GM20431 (cell line): ENCODE measurements around the gene ATP1B3.

ENCODE experiments used
- in situ Hi-C: fragments of 300-500 bp; cut with MseI, MboI; formaldehyde crosslinking; loops from one replicate; pipeline ENCODE4 v1.15.0; 2020; ENCODE audit warnings: low sequenced_read_pairs; ENCODE audit not compliant: unreplicated experiment

The ATP1B3 gene

DNA sequence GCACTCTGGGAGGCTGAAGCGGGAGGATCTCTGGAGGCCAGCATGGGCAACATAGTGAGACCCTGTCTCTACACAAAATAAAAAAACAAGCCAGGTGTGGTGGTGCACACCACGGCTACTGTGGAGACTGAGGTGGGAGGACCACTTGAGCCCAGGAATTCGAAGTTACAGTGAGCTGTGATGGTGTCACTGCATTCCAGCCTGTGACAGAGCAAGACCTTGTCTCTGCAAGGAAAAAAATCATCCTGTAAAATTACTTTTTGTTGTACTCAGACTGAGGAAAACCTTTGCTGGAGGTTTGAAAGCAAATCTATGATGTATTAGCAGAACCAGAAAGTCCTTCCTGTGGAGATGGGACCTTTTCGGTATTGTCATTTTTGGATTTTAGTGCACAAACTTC, 63.3 kb downstream of the ATP1B3 start:
- in situ Hi-C loops = no loop called here

DNA sequence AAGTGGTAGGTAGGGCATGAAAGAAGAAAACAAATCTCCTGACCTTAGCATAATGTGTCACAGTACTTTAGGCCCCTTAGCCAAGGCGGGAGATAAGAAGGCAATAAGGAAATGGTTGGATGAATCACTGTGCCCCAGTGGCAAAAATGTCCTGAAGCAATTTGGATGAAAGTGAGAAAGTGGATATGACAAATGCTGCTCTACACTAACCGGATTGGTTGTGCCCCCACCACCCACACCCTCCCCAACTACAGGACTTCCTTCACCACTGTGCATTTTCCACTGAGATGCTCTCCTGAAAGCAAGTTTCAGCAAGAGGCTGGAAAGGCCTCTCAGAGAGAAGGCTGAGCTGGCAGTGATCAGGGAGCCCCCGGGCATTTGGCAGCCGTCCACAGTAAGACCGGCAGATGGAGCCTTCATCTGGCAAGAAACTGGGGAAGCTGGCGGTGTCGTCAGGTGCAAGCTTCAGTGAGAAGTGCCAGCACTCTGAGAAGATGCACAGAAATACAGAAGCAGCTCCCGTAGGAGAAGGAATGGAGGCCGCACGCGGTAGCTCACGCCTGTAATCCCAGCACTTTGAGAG, 63.8 kb downstream of the ATP1B3 start:
- in situ Hi-C loops = no loop called here

DNA sequence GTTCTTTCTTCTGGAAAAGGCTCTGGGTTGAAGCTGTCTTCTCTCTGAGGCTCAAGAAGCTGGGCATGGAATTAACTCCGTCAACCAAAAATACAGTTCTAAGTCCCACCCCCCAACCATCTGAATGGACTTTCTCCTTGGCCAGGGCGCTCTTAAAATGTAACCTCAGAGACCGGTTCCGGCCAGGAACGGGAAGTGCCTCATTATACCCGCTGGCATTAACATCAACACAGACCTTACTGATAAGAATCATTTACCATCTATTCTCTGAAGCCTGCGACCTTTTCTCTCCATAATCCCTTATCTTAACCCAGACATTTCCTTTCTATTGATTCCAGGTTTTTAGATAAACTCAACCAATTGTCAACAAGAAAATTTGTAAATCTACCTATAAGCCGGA, 64.7 kb downstream of the ATP1B3 start:
- in situ Hi-C loops = no loop called here

DNA sequence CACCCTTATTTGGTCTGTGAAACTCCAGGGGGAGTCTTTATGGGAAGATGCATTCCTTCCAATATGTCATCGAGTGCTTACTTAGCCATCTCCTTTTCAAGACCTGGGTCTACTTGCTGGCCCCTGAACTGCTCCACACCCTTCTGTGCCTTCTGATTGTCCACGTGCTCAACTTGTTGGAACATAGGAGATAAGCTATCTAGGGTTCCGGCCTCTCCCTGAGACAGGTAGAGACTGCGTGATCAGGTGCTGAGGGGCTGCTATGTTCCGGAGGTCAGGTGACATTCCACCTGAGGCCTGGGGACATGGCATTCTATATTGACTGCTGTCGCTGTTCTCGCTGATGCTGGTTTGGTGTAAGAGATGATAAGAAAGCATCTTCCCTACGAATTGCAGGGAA, 65.6 kb downstream of the ATP1B3 start:
- in situ Hi-C loops = no loop called here

DNA sequence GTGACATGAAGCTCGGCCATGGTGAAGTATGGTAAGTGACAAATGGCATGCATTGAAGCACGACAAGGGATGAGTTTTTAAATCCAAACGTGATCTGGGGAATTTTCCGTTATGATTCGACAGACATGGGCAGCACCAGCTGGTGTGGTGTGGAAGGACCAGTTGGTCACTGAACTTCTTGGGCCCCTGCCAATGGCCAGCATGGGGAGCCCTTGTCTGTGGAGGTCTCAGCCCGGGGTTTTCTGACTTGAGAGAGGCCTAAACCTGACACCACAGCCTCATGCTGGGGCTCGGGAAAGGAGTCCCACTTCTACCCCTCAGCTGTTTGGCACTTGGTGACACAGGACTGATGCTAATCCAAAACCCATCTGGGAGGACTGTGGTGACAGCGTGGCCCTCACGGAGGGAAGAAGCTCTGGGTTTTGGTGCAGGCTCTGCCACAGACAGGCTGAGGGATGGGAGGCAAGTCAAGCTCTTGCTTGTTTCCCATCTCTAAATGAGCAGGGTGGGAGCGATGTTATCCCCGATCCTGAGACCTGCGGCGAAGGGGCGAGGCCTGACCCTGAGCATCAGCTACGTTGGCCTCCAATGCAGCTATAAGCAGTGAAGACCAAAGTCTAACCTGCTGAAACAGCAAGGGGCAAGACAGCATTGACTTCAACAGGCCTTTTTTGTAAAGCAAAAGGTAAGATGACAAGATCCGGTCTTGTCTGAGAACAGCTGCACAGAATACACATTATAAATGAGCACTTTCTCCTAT, 69.5 kb downstream of the ATP1B3 start:
- in situ Hi-C loops = no loop called here

DNA sequence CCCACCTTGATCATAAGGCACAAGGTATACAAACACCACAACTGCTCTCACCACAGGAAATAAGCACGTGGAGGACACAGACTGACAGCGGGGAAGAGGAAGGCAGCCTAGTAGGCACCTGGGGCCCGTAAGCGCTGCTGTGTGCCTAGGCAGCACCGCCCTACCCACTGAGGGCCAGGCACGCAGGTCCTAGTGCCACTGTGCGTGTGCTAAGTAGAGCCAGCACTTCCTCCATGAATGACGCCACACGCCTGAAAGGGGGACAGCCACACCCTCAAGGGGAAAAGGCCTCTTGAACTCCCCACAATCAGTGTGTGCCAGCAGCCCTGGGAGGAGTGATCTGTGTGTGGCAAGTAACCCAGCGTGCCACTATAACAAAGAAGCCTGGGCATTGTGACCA, 73.0 kb downstream of the ATP1B3 start:
- in situ Hi-C loops = no loop called here

DNA sequence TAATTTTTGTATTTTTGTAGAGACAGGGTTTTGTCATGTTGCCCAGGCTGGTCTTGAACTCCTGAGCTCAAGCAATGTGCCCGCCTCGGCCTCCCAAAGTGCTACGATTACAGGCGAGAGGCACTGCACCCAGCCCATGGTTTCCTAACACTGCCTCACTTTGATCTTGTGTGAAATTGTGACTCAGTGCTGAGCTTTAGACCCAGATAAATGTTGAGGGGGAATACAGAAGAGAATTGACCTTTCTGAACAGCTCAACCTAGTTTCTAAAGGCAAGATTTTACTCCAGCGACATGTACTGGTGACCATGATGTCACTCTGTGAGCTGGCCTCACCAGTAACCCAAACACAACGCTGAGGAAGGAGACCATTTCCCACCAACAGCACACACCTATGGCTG, 73.5 kb downstream of the ATP1B3 start:
- in situ Hi-C loops = loop anchor here (25.0 kb wide), 1 partner anchor 337 kb away; no protein-coding TSS in a partner anchor

DNA sequence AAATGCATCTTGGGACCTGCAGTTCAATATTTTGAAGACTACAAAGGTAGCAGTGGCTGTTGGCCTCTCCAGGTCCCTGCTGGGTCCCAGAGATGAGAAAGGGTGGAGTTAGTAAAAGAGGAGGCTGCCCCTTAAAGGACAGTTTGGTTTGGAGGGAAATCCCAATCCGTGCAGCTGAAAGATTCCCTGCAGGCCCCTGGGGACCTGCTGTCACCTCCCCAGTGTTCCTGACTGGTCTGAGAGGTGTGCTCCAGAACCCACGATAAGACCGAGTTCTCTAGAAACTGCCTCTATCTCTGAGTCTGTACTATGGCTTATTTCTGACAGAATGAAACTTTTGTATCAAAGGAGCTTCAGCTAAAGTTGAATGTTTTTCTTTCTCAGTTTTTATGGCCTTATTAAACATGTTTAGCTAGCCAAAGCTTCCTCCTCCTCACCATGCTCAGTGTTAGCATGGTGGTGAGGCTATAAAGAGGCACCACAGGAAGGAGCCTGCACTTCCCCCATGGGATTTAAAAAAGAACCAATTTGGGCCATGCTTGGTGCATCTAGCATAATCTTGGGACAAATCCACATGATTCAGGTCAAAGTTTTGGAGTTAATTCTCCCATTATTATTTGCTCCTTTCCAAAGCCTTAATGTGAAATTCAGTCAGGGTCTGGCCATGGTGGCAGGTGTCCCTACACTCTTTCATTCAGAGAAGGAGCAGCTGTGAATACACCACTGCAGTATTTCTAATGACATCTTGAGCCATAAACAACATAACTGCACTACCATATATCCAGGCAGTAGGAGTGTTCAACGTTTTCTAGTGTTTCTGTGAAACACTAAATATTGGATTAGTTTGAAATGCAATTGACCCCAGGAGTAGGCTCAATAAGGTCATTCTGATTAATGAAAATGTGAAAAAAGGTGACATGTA, 74.4 kb downstream of the ATP1B3 start:
- in situ Hi-C loops = loop anchor here (25.0 kb wide), 1 partner anchor 336 kb away; no protein-coding TSS in a partner anchor

DNA sequence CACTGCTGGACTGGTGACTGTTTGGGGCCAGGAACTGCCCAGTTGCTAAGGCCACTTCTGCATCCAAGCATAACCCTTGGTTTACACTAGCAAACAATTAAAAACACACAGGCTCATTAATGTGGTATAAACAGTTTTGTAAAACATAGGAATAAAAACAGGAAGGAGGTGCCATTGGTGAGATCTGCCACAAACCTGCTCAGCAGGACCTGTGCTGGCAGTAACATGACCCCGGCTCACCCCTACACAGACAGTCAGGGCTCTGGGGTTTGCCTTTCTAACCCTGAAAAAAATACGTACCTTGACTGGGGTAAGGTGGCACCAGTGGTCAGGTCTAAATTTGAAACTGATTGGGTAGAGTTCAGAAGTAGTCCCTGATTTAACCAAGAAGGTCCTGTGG, 76.2 kb downstream of the ATP1B3 start:
- in situ Hi-C loops = loop anchor here (25.0 kb wide), 1 partner anchor 335 kb away; no protein-coding TSS in a partner anchor

DNA sequence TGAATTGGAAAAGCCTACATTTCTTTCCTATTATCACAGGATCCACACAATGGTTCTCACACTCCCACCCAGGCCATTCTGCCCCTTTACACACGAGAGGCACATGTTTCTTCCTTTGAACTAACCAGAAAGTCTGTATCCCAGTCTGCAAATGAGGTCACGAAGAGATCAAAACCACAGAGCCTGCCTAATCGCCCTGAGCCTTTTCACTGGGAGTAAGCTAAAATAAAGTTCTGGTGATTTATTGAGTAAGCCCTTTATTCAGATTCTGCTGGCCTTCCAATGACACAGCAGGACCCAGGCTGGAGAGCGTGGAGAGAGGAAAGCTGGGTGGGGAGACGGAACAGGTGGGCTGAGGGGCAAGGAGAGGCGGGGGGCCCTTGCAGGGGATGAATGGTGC, 78.7 kb downstream of the ATP1B3 start:
- in situ Hi-C loops = loop anchor here (25.0 kb wide), 1 partner anchor 332 kb away; no protein-coding TSS in a partner anchor

DNA sequence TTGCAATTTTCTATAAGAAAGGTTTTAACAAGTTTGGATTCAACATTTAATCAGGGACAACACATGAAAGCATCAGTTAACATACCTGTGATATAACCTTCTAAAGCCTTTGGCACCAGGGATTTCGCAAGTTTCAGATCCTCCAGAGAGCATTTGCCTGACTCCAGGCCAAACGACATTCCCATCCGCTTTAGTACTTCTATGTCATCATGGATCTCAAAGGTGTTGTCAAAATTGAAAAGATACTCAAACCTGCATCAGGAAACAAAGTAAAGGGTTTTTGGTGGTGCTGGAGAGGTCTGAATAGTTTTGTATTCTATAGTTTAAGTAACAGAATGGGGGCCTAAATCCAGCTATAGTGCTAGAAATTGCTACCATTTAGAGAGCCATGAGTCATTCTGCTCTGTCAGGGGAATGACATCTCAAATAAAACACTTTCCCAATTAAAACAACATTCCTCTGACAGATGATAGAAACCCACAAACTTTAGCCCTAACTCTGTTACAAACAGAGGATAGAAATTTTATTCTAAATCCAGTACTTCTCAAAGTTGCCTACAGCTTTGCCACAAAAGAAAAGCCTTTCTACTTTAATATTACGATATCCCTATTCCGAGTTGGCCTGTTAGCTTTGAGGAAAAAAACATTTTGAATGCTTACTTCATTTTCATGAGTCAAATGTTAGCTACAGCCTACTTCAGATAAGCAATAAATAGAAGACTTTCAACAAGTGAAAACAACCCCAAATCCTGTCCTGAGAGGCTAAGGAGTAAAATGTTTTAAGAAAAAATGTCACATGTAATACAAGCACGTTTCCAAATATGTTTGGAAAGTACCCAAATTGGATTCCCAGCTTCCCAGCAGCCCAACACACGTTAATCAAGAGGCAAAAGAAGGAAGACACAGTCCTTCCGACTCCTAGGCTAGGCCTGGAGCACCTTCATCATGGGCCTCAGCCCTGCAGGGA, 83.4 kb downstream of the ATP1B3 start:
- in situ Hi-C loops = loop anchor here (25.0 kb wide), 1 partner anchor 327 kb away; no protein-coding TSS in a partner anchor

DNA sequence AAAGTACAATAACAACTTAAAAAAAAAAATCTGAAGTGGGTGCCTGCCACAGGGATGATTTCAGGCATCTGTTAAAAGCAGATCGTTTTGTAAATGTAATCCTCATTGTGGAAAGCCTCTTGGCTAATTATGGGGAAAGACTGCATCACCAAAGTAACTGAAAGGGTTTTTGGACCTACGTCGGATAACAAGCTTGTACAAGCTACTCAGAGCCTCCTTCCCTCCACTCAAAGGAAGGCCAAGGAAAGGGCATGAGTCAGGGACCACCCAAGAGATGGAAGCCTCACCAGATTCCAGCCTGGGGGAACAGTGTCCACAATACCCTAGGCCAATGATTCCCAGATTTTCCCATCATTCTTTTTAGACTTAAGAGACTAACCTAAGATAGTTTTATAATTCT, 84.3 kb downstream of the ATP1B3 start:
- in situ Hi-C loops = loop anchor here (25.0 kb wide), 1 partner anchor 327 kb away; no protein-coding TSS in a partner anchor

DNA sequence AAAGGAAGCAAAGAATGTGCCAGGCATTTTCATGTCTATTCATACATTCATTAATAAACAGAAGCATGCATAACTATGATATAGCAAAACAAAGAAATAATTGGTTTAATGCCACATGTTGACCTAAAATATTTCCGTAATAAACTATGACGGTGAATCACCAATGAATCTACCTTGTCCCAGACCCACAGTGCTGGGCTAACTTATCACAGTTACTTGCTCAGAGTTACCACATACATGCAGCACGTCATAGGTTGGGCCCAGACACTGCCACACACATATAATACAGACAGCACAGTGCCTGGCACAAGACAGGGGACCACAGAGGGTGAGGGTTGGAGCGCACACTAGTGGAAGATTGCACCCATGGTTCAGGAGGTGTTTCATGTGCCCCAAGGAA, 86.9 kb downstream of the ATP1B3 start:
- in situ Hi-C loops = loop anchor here (25.0 kb wide), 1 partner anchor 324 kb away; no protein-coding TSS in a partner anchor

DNA sequence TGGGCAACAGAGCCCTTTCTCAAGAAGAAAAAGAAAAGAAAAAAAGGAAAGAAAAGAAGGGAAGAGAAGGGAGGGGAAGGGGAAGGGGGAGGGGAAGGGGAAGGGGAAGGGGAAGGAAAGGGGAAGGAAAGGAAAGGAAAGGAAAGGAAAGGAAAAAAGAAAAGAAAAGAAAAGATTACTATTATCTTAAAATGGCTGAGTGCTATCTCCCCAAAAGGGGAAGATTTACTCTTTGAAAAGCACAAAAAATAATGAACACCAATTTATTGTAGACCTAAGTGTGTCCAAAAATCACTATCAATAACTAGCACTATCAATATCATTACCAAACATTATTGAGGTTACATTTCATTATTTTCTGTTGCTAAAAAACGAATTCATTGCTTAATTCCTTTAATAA, 89.0 kb downstream of the ATP1B3 start:
- in situ Hi-C loops = loop anchor here (25.0 kb wide), 1 partner anchor 322 kb away; no protein-coding TSS in a partner anchor

DNA sequence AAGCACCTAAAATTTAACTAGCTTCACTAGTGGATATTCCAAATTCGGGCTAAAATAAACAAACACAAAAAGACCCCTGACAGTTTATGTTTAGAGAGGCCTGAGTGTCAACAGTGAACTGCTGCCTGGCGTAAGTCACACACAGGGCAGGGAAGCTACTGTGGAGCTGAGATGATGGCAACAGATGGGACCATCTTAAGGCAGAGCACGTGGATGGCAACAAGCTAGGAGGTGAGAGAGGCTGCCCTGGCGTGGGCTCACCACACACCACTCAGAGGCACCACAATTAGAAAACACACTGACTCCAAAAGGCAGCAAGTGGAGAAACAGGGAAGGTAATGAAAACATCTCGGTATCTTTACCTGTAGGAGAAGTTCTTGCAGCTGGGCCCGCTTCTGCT, 93.3 kb downstream of the ATP1B3 start:
- in situ Hi-C loops = loop anchor here (25.0 kb wide), 1 partner anchor 318 kb away; no protein-coding TSS in a partner anchor

DNA sequence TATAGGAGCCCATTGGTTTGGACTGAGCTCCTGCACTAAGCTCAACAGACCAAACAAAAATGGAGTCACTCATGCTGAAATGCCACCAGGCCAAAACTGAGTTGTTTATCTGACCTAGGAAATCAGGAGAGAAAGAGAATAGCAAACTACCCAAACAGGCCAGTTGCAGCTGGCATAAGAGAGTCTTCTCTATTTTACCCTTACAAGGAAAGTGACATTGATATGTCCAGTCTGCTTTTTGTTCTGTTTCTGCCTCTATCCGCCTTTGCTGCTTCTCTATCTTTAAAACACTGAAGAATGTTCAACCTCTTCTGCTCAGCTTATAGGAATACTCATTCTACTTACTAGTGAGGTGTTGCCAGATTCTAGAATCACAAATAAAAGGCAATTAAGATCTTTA, 95.1 kb downstream of the ATP1B3 start:
- in situ Hi-C loops = loop anchor here (25.0 kb wide), 1 partner anchor 316 kb away; no protein-coding TSS in a partner anchor

DNA sequence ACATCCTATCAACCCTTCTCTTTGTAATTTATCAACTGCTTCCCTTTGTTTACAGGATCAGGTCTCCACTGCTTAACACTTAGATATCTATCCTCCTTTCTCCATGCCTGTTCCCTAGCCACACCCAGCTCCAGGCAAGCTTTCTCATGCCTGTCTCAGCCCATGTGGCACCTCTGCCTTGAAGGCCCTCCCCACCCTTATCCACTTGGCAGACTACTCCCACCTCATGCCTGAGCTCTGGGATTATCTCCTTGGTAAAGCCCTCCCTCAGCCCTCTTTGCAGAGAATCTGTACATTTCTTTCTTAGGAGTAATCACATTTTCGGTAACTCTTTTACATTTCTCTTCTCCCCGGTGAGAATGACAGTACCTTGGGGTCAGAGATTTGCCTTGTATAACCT, 96.0 kb downstream of the ATP1B3 start:
- in situ Hi-C loops = loop anchor here (25.0 kb wide), 1 partner anchor 315 kb away; no protein-coding TSS in a partner anchor

DNA sequence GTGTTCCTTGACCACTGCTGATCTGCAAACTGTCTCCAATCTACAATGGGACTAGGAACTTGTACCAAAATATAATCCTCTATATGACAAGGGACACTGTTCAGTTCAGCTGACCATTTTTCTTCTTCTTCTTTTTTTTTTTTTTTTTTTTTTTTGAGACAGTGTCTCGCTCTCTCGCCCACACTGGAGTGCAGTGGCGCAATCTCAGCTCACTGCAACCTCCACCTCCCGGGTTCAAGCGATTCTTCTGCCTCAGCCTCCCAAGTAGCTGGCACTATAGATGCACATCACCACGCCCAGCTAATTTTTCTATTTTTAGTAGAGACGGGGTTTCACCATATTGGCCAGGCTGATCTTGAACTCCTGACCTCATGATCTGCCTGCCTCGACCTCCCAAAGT, 98.3 kb downstream of the ATP1B3 start:
- in situ Hi-C loops = loop anchor here (25.0 kb wide), 1 partner anchor 313 kb away; no protein-coding TSS in a partner anchor
